UCSD-AML1 (cell line): ENCODE measurements around the gene CRB3.

ENCODE experiments used
- DNase-seq: peaks from one replicate; lab custom pipeline; 2025; ENCODE audit not compliant: unreplicated experiment; lab: John Stamatoyannopoulos, UW

The CRB3 gene

GRCh38 chr19:6465663-6466062, 1.6 kb downstream of the CRB3 start:
- no peak for DNase-seq

GRCh38 chr19:6466526-6467248, 2.6 kb downstream of the CRB3 start:
- no peak for DNase-seq

GRCh38 chr19:6467384-6467783, 3.3 kb downstream of the CRB3 start:
- no peak for DNase-seq

- DNase-seq: no peak
Measured at GRCh38 chr19:6470173-6470572, 6.1 kb downstream of the CRB3 start.

GRCh38 chr19:6471076-6471475, 7.0 kb downstream of the CRB3 start:
- DNase-seq: no peak

- no peak for DNase-seq
Measured at GRCh38 chr19:6472713-6473112, 8.6 kb downstream of the CRB3 start.

GRCh38 chr19:6473647-6474046, 9.6 kb downstream of the CRB3 start:
- no peak for DNase-seq

- DNase-seq: no peak
Measured at GRCh38 chr19:6475321-6476108, 11.4 kb downstream of the CRB3 start.

GRCh38 chr19:6476155-6476895, 12.3 kb downstream of the CRB3 start:
- DNase-seq: no peak

GRCh38 chr19:6476896-6477431, 12.9 kb downstream of the CRB3 start:
- no peak for DNase-seq

GRCh38 chr19:6478815-6479214, 14.7 kb downstream of the CRB3 start:
- DNase-seq: no peak

- DNase-seq: no peak
Measured at GRCh38 chr19:6479836-6480398, 15.8 kb downstream of the CRB3 start.

- no peak for DNase-seq
Measured at GRCh38 chr19:6480848-6481415, 16.9 kb downstream of the CRB3 start.

- peak; percentile 73 for DNase-seq
Measured at GRCh38 chr19:6481541-6482342, 17.7 kb downstream of the CRB3 start, which contains the start of gene DENND1C. TSS of gene DENND1C (minus strand) at chr19:6481787. CDS start at chr19:6481695, 92 bp downstream.

- no peak for DNase-seq
Measured at GRCh38 chr19:6482343-6482686, 18.2 kb downstream of the CRB3 start.

GRCh38 chr19:6483235-6483634, 19.2 kb downstream of the CRB3 start:
- no peak for DNase-seq

GRCh38 chr19:6484230-6484629, 20.2 kb downstream of the CRB3 start:
- DNase-seq: no peak

- no peak for DNase-seq
Measured at GRCh38 chr19:6484831-6485230, 20.8 kb downstream of the CRB3 start.

GRCh38 chr19:6489278-6490061, 25.4 kb downstream of the CRB3 start:
- no peak for DNase-seq
